Measurements from ENCODE around the gene PEAK1.

DNA sequence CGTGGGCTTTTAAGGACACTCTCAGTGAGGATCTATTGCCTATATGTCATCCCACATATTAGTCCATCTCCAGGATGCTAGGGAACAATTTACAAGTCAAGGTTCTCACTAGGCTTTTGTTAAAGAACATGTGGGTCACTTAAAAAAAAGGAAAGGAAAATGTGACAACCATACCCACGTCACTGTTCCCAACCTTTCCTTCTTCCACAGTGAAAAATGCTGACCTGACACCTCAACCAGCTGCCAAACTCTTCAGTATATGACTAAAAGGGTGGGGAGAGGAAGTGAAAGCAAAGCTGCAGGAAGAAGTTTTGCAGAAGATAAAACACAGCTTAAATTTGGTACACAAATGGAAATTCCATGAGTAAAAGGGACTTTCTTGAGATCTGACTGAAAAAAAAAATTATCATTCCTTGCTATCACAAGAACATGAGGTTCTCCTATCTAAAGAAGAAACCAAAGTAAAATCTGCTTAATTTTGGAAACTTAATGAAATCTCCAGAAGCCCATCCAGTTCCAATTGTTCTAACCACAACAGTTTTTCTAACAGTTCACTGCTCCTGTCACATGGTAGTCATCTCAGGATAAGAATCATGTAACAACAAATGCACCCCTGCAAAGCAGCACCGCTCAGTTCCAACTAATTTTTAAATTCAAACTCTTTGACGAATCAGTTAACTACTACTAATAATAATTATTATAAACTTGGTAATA lies 232.0 kb downstream of the PEAK1 start:
- peak; percentile 93 to 96 for TF ChIP-seq EP300 (IDR thresholded peaks at IDR 0.05)
- TF ChIP-seq, protein P1, sequence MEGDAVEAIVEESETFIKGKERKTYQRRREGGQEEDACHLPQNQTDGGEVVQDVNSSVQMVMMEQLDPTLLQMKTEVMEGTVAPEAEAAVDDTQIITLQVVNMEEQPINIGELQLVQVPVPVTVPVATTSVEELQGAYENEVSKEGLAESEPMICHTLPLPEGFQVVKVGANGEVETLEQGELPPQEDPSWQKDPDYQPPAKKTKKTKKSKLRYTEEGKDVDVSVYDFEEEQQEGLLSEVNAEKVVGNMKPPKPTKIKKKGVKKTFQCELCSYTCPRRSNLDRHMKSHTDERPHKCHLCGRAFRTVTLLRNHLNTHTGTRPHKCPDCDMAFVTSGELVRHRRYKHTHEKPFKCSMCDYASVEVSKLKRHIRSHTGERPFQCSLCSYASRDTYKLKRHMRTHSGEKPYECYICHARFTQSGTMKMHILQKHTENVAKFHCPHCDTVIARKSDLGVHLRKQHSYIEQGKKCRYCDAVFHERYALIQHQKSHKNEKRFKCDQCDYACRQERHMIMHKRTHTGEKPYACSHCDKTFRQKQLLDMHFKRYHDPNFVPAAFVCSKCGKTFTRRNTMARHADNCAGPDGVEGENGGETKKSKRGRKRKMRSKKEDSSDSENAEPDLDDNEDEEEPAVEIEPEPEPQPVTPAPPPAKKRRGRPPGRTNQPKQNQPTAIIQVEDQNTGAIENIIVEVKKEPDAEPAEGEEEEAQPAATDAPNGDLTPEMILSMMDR (IDR thresholded peaks at IDR 0.05), result no peak
- TF ChIP-seq POLR2A (IDR thresholded peaks at IDR 0.05), result no peak
